NCI-H1417 treated with DMSO at 0.1 percent for 48 hours (cell line): Measurements from ENCODE around the gene P4HB.
"Not testable (repeated sequence)": the region's sequence is repeated elsewhere in the genome, so short reads cannot be mapped to it uniquely, and the experiment has no call there.

Experiments
- DNase-seq: peaks from one replicate; lab custom pipeline; 2025; lab: John Stamatoyannopoulos, UW

Gene P4HB

DNA sequence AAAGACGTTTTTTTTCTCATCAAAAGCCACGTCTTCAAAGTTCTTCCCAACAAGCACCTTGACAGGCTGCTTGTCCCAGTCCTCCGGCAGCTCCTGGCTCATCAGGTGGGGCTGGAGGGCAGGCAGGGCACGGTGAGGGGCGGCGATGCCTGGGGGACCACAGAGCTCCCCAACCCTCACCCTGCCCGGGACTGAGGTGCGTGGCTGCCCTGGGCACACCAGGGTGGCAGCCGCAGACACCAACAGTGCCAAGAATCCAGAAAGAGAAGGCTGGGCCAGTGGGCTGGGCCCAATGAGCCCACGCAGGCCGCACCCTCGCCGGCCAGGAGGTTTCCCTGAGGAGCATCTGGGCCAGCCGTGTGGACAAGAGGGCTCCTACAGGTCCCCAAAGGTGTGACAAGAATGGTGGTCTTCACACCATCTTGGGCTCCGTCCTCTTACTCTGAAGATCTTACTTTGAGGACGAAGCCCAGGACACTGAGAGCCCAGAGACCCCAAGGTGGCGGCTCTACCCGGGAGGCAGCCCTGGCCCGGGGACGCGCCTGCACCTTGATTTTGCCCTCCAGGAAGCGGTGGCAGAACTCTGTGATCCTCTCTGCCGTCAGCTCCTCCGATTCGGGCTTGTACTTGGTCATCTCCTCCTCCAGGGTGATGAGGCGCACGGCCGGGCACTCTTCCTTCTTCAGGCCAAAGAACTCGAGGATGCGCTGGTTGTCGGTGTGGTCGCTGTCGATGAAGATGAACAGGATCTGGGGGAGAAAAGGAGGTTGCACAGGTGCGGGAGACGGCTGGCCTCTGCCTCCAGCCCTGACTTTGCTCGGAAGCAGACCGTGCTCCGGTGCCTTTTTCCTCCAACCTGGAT lies 14.2 kb downstream of the P4HB start:
- DNase-seq: no peak

DNA sequence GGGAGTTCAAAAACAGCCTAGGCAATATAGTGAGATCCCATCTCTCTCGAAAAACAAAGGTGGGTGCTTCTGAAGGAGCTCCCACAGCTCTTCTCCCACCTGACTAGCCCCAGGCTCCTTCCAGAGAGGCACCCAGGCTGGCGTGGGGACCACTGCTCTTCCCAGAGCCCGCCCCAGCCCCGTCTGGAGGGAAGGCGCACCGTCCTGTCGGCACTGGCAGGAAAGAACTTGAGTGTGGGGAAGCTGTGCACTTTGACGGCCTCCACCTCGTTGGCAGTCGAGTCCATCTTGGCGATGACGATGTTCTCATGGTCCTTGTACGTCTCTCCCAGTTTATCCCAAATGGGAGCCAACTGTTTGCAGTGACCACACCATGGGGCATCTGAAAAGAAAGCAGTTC lies 15.0 kb downstream of the P4HB start:
- no peak for DNase-seq

DNA sequence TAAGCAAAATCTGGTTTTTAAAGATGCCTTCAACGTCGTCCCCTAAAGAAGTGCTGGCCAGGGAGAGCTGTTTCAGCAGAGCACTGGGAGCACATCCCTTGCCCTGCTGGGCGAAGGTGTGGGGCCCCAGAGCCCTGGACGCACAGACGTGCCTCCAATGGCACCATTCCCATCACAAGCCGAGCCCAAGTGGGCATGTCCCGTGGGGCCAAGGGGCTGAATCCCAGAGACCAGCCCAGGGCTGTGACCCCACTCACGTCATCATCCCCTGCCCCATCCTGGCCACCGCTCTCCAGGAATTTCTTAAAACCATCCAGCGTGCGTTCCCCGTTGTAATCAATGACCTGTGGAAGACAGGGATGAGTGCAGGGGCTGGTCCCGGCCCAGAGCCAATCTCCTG lies 15.4 kb downstream of the P4HB start:
- DNase-seq: no peak

DNA sequence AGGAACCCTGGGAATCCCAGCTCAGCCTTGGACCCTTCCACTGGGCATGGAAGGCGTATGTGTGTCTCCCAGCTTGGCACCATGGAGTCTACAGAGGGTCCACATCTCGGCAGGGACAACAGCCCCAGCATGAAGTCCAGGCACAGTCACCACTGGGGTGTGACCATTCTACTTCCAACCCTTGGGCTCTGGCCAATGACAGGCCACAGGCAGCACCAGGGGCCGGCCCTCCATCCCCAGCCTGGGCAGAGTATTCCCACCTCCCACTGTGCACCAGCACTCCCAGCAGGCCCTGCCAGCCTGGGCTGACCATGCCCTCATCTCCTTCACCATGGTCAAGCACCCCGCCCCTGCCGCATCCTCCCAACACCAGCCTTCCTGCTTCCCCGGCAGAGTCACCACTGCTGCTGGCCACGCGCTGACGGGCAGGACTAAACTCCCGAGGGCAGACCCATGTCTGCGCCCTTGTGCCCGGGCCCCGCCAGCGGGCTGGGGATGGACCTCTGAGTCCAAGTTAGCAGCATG lies 15.9 kb downstream of the P4HB start:
- DNase-seq: no peak

DNA sequence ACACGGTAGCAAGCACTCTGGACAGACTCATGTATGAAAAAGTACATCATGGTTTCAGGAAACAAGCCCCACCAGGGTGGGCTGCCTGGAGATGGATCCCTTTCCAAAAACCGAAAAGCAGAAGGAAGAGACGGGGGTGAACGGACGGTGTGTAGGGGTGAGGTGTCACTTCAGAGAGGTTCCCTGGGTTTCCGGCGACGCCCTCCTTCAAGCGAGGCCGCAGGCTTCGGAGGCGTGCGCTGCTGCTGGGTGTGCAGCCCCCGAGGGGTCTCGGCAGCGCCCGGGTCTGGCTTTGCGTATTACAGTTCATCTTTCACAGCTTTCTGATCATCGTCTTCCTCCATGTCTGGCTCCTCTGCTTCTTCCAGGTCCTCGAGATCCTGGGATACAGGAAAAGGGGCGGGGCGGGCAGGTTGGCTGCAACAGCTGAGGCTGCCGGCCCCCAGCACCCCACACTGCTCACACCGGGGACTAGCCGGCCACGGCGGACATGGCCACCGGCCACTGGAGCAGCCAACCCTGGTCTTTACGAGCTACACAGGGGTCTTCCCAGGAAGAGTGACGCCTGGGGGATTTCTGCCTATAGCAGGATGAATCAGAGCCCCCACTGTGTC lies 16.5 kb downstream of the P4HB start:
- DNase-seq: no peak

DNA sequence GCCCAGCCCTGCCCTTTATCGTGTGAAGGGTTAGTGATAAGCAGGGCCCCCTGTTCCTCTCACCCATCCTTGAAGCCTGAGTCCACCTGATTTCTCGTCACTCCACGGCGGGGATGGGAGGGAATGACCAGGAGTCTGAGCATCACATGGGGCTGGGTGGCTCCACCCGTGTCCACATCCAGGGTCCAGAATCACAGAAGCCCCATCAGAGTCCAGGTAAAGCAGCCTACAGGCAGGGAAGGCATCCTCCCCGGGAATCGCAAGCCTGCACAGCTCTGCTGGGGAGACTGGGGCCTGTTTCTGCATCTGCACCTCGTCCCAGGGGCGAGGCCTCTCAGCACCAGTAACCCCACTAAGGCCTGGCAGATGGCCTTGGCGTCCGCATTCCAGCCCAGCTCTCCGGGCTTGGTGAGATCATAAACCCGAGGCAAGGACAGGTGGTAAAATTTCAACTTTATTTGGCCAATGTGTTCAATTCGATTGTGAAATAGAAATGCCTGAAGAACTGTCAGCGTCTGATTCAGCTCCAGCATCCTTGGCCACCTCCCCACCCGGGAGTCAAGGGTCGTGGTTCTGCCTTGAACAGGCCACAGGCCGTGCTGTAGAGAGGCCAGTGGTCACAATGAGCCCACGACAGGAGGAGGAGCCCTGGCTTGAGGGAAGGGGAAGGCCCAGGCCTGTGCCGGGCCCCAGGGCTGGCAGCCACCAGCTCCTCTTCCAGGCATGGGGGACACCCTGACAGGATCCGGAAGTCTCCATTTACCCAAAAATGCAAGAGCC lies 17.4 kb downstream of the P4HB start:
- DNase-seq: no peak

DNA sequence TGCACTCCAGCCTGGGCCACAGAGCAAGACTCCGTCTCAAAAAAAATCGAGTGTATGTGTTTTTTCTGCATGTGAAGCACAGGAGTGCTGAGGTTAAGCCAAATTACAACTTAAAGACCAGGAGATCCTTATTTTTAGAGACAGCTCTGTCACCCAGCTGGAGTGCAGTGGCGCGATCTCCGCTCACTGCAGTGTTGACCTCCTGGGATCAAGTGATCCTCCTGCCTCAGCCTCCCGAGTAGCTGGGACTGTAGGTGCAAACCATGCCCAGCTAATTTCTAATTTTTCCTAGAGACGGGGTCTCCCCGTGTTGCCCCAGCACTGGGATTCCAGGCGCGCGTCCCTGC lies 18.0 kb downstream of the P4HB start:
- no peak for DNase-seq

DNA sequence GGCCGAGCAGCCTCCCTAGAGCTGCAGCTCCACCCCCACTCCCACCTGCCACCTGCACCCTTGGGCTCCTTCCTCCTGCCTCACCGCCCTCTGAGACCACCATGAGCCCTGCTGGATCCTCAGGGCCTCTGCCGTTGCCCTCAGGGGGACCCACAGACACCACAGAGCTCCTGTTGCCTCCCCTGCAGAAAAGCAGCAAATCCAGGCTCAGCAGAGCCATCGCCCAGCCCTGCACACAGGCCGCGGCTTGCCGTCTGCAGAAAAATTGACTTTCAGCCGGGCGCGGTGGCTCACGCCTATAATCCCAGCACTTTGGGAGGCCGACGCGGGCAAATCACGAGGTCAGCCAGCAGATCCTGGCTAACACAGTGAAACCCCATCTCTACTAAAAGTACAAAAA lies 18.5 kb downstream of the P4HB start:
- no peak for DNase-seq

DNA sequence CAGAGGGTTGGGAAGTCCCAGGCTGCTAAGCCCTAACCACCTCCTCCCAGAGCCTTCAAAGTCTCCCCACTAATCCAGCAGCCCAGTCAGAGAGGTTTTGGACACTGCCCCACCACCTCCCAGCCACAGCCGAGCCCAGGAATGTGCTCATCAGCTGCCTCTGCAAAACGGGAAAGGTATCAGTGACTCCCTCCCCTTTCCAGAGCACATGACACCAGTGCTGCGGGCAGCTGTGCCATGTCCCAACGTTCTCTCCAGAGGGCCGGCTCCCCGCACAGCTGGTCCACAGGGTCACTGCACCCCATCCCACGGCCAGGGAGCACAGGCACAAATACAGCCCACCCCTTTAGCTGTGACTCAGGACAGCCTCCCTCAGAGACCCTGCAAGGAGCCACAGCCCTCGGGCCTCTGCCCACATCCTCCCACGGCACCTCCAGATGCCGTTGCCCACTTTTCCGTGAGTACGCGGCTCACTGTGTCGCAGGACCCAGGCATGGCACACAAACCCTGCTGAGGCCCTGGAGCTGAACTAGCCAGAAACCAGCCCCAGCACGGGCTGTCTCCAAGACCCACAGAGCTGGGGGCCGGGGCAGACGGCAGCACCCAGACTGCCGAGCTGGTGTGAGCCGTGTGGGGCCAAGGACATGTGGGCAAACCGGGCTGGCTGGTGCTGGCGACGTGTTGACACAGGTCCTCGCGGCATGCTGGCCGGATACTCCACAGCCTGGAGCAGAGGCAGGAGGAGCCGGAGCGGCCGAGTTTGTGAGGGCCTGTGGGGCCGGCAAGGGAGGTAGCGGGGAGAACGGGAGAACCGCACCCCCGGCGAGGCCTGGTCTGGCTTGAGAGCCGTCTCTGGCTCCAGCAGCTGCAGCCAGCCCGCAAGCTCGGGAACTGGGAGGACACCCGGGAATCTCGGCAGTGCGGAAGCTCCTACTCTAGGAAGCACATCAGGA lies 19.2 kb downstream of the P4HB start:
- DNase-seq: no peak

DNA sequence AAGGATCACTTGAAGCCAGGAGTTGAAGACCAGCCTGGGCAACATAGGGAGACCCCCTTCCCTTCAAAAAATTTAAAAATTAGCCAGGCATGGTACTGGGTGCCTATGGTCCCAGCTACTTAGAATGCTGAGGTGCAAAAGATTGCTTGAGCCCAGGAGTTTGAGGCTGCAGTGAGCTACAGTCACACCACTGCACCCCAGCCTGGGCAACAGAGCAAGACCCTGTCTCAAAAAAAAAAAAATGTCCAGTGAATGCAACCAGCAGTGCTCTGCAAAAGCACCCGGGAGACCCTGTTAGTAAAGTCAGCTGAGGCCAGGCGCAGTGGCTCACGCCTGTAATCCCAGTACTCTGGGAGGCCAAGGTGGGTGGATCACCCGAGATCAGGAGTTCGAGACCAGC lies 20.3 kb downstream of the P4HB start:
- not testable (repeated sequence) for DNase-seq

DNA sequence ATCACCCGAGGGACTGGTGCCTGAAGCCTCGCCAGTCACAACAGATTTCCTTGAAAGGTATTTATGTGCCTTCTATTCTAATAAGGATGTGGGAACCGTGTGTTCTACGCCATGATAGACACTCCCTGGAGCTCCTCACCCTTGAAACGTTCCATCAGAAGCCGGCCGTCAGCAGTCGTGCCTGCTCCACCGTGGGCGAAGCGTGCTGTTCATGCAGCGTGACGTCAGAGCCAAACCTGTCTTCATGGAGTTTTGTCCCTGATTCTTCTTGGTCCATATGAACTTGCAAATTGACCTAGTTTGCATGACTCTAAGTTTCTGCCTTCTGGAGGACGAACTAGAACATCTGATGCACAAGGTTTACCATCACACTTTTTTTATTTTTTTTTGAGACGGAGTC lies 21.0 kb downstream of the P4HB start:
- no peak for DNase-seq

DNA sequence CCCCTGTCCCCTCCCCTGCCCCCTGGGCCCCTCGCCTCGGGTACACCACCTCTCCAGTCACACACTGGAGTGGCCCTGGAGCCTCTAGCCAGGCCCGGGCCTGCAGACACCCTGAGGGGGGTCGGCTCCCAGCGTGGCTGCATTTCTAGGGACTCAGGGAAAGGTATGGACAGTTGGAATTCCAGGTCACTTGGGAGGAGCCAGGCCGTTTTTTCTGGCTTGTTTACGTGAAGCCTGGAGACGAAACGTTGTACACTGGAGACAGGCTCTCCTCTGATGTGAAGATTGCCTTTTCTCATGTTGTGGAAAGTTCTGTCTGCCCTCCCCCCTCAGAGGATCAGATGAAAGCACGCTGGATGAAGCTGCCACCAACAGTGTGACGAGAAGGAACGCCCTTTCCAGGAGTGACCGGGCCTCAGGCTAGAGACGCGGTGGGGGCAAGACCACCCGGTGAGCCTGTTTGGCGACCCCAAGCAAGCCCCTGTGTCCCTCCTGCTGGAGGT lies 21.5 kb downstream of the P4HB start:
- no peak for DNase-seq

DNA sequence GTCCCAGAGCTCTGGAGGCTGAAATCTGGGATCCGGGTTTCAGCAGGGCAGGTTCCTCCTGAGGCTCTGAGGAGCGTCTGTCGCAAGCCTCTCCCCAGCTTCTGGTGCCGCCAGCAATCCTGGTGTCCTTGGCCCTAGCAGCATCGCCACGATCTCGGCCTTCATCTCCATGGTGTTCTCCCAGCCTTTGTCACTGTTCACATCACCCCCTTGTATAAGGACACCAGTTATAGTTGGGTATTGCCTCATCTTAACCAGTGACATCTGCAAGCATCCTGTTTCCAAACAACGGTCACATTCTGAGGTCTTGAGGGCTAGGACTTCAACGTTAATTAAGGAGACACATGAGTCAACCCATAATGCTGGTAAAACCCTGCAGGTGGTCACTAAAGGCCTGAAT lies 22.7 kb downstream of the P4HB start:
- no peak for DNase-seq

DNA sequence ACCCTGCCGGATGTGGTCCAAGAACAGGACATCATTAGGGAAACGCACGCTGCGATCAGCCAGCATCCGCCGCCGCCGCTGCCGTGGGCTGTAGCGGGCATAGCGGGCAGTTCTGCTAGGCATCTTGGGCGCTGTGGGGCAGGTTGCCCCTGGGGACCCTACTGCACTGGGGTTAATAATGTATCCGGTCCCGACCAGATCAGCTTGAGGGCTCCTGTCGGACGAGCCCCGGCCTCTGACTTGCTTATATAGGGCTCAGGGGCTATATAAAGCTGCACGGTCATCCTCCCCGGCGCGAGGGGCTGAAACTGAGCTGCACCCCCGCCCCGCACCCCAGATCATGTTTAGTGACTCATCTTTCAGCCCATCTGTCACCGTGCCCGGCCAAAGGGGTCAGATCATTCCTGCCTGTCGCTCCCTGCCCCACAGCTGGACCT lies 25.5 kb downstream of the P4HB start, which contains the start of gene PPP1R27:
Gene PPP1R27, minus strand, starts transcription at position 220 of the 437 bp plus-strand sequence. Its CDS starts 97 bp downstream, at position 123.
- DNase-seq: no peak

DNA sequence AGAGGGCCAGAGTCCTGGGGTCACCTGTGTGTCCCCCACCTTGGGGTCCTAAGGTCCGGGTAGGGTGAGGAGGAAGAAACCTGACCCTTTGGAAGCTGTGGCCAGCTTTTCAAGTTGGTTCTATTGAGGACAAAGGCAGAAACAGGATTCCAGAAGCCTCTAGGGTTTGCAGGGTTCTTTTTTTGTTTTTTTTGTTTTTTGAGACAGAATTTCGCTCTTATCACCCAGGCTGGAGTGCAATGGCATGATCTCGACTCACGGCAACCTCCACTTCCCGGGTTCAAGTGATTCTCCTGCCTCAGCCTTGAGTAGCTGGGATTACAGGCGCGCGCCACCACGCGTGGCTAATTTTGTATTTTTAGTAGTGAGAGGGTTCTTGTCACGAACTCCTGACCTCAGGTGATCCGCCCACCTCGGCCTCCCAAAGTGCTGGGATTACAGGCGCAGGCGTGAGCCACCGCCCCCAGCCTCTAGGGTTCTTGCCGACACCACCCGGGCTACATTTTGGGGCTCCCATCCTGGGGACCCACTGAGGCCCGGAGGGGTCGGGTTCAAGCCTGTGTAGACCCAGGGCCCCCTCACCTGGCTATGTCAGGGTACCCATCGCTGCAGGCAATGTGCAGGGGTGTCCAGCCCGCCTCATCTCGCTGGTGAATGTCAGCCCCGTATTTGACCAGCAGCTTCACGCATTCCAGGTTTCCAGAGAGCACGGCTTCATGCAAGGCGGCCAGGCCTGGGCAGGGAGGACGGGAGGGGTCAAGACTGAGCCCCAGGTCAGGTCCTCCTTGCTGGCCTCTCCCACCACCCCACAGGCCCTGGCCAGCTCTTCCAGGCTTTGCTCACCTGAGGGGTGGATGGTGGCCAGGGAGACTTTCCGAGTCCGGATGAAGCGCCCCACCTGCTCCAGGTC lies 26.2 kb downstream of the P4HB start:
- DNase-seq: no peak

DNA sequence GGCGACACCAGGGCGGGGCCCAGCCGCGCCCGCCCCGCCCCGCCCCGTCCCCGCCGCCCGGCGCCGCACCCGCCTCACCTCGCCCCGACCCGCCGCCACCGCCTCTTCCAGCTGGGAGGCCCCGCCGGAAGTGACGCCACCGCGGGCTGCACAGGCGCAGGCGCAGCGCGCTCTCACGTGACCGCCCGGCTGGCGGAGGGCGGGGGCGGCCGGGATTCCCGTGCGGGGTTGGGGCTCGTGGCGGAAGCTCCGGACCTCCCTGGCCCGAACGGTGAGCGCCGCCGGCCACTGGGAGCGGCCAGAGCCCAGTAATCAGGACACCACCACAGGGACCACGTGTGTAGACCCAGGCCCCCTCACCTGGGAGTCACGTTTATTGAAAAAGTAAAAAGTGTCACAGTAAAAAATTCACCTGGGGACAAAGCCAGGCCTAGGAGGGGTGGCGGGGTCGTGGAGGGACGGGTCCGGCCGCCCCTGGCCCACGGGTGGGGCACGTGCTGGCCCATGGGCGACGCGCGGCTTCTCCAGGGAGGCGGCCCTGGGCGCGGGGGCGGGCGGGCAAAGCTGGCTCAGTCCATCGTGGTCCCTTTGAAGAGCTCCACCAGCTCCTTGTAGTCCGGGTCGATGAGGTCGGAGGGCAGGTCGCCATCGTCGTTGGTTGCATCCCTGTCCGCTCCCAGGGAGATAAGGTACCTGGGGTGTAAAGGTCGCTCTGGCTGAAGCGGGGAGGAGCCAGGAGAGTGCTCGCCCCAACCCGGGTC lies 27.0 kb downstream of the P4HB start, which contains the start of gene MCRIP1:
Gene MCRIP1, minus strand, starts transcription at position 132 of the 761 bp plus-strand sequence. CDS start 8,785 bp downstream, outside the sequence.
- peak; percentile 25 for DNase-seq

DNA sequence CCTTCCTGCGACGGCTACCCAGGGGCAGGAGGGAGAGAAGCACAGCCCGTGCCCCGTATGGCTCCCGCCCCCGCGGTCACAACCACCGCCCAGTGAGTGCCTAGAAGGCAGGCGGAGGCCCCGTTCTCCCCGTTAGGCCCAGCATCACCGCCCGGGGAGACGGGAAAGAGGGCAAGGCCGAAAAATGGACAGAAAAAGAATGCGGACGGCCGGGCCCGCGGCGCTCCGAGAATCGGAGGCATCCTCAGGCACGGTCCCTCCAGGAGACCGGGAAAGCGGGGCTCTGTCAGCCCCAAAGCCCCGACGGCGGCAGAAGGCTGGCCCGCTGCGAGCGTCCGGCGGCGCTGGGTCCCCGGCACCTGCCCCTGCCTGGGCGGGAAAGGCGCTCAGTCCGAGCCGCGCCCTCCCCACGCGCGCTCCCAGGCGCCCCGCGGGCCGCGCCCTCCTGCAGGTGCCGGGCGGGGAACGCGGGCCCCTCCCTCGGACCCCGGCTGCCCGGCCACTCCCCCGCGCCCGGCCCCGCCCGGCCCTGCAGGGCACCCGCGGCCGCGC lies 27.7 kb downstream of the P4HB start:
- DNase-seq: no peak

DNA sequence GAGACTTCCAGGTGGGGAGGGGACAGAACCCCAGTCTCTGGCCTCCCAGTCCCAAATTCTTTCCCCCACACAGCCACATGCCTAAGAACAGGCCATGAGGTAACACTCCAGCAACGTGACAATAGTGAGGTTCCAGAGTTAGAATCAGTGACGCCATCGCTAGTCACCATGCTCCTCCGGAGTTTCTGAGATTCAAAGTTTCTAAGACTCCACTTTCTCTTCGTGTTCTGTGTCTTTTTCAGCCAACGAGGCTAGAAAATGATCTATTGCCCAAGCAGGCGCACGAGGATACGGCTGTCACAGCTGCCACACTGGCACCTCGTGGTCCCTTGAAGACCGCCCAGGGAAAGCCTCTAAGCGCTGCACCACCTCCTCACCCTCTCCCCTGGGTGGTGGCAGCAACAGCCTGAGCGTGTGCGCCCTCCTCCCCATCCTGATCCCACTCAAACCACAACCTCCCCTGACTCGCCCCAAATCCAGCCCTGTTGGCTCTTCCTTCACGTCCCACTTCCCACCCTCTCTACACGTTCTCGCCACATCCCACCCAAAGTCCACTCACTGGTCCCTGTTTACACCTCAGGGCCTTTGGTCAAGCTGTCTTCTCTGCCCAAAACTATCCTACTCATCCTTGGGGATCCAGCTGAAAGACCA lies 28.3 kb downstream of the P4HB start:
- no peak for DNase-seq
